DMS153 treated with DMSO at 0.1 percent for 48 hours (cell line): Measurements from ENCODE around the gene SYNPO2.
A peak's percentile ranks its signal among the peaks of the same experiment; 100 is the strongest.
"Not testable (repeated sequence)": the region's sequence is repeated elsewhere in the genome, so short reads cannot be mapped to it uniquely, and the experiment has no call there.

ENCODE experiments used
- DNase-seq: peaks from one replicate; lab custom pipeline; 2025; ENCODE audit not compliant: unreplicated experiment; lab: John Stamatoyannopoulos, UW

The SYNPO2 gene

GRCh38 chr4:118973295-118973694 is 84.6 kb downstream of the SYNPO2 start:
- no peak for DNase-seq

DNA sequence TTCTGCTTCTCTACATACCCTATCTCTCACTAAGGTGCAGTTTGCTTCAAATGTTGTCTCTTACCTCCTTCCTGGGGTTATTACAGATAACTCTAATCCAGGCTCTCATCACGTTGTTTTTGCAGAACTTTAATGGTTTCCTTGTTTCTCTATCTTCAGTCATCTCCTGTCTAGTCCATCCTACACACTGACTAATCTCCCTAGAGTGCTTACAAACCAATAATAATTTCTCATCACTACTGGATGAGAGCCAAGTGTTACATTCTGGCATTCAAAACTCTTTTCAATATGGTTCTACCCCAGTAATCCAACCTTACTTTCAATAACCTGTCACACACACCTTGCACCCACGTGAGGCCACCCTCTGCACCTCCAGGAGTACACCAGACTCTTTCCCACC is 86.1 kb downstream of the SYNPO2 start:
- no peak for DNase-seq

DNA sequence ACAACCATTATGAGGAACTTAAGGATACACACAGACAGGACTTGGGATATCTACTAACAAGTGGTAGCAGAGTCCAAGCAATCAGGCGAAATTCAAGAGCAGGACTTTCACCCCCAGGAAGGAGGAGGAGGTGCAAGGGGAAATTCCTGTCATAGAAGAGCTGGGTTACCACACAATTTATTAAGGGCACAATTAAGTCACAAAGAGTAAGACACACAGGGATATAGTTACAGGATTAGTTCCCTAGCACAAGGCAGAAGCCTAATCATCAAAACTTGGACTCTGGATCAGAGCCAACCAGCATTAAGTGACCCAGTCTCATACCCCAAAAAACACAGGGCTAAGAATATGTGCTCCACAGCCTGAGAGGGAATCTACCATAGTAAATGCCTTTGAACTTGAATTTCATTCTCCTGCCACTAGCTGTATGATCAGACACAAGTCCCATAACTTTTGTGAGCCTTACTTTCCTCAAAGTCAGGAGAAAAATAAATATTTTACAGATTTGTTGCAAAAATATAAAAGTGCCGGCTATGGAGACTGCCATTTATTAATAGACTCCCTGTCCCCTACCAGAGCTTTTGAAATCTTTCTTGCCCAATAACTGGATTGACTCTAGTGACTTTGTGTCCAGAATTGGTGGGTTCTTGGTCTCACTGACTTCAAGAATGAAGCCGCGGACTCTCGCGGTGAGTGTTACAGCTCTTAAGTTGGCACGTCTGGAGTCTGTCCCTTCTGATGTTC is 87.0 kb downstream of the SYNPO2 start:
- DNase-seq = no peak

- not testable (repeated sequence) for DNase-seq
Measured at GRCh38 chr4:118976193-118976560, 87.5 kb downstream of the SYNPO2 start.

DNA sequence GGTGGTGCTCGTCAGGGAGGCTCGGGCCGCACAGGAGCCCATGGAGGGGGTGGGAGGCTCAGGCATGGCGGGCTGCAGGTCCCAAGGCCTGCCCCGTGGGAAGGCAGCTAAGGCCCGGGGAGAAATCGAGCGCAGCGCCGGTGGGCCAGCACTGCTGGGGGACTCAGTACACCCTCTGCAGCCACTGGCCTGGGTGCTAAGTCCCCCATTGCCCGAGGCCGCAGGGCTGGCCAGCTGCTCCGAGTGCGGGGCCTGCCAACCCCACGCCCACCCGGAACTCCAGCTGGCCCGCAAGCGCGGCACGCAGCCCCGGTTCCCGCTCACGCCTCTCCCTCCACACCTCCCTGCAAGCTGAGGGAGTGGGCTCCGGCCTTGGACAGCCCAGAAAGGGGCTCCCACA is 88.4 kb downstream of the SYNPO2 start:
- DNase-seq = not testable (repeated sequence)

DNA sequence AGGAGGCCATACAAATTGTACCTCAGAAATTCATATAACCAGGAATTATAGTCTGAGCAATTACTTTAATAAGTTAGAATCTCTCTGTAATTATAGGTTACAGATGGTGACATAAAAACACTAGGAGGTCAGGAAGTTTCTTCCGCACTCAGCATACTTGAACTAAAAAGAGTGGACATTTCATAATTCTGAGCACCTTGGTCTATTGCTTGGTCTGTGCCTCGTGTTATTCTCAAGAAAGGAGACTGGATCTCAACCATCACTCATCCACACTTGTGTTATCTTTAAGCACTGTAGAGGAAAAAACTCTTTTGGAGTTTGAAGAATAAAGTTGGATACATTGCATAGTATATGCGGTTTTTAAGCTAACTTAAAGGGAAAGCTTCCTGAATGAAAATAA is 91.1 kb downstream of the SYNPO2 start:
- DNase-seq = no peak

DNA sequence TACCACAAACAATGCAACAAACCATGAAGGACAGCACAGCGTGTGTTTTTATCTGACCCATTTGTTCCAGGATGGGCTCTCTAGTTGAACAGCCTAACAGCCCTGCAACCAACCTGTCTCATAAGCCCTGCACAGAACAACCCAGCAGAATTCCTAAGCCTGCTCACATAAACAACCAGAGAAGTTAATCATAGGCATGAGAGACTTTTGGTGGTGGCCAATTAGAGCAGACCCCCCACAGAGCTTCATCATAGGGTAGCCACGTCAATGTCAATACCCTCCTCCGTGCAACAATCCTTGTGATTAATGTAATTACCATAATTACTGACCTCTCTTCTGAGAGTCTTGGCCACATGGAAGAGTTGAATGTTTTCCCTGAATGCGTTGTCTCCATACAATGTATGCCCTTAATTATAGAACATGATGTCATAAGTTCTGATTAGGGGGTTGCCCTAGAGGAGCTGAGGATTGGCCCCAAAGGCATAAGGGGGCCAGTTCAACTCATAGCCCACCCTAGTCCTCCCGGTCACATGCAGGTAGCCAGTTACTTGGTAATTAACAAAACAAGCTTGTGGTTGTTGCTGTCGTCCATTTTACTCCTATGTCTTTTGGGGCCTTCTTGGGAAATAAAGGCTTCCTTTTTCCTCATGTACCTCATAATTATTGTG is 92.7 kb downstream of the SYNPO2 start:
- no peak for DNase-seq

DNA sequence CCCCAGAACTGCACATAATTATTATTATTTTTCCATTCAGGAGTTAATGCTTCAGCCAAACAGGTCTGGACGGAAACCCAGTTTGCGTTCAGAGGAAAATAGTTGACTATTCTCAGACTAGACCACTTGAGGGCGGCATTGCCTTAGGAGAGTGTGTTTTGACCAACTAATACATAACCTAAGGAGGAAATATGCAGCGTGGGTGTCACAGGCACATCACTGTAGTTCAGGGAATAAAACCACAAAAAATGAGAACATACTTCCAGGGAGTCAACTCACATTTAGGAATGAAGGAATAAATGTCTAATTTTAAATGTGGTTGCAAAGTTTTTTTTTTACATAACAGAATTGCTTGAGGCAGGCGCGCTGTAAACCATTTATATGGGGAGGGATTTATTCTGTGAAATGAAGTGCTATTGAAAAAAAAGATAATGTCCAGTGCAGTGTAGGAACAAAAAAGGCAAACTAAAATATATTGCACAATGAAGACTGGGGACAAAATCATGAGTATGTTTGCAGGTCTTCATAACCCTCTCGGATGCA is 93.3 kb downstream of the SYNPO2 start:
- peak; percentile 75 for DNase-seq

GRCh38 chr4:118983293-118983692 is 94.6 kb downstream of the SYNPO2 start:
- no peak for DNase-seq

GRCh38 chr4:118983831-118984230 is 95.2 kb downstream of the SYNPO2 start:
- DNase-seq = no peak

GRCh38 chr4:118985170-118986000 is 96.7 kb downstream of the SYNPO2 start:
- DNase-seq = no peak

GRCh38 chr4:118987959-118988634 is 99.4 kb downstream of the SYNPO2 start:
- DNase-seq = no peak

DNA sequence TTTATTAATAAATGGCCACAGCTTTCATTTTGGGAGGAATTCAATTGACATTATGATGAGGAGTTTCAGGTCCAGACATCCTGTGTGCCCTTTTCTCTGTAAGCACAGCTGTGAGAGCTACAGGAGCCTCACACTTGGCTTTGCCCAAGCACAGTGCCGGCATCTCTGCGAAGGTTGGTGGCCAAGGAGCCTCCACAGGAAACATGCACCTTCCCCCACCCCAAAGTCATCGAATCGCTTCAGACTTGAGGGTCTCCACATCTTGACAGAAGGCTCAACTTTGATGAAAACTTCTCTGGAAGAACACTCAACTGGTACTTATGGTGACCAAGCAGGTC is 100.0 kb downstream of the SYNPO2 start:
- DNase-seq = no peak

- DNase-seq = no peak
Measured at GRCh38 chr4:118989098-118990080, 100.7 kb downstream of the SYNPO2 start.

- DNase-seq = no peak
Measured at GRCh38 chr4:118991686-118992085, 103.0 kb downstream of the SYNPO2 start.

- DNase-seq = no peak
Measured at GRCh38 chr4:118992149-118992548, 103.5 kb downstream of the SYNPO2 start.

- no peak for DNase-seq
Measured at GRCh38 chr4:118993333-118993732, 104.7 kb downstream of the SYNPO2 start.

GRCh38 chr4:118994030-118994429 is 105.4 kb downstream of the SYNPO2 start:
- no peak for DNase-seq

GRCh38 chr4:118995693-118996391 is 107.2 kb downstream of the SYNPO2 start:
- DNase-seq = no peak
